Measurements from ENCODE around the gene EIF3J. TPM values are rescaled to one million over a fixed set of nuclear protein-coding genes. Genes with fewer than 3 reads are reported as not detected.
A peak's percentile ranks its signal among the peaks of the same experiment; 100 is the strongest.
"Not testable (repeated sequence)": the region's sequence is repeated elsewhere in the genome, so short reads cannot be mapped to it uniquely, and the experiment has no call there.

EIF3J gene
- total and polyA plus RNA-seq, 3 donors from 2014 or later: 33.4 to 65.6 (median 60.3) TPM

- Histone ChIP-seq H3K27ac (no peak overlapping the region), H3K27me3 (no peaks in the 10 kb centered on the region), H3K4me3 (no peak overlapping the region), H3K36me3 (ENCODE audit: low read depth, missing control alignments) (no peaks in the 10 kb centered on the region), H3K4me1 (no peaks in the 10 kb centered on the region), H3K9me3 (no peaks in the 10 kb centered on the region)
- 47 to 49% methylated on average over 3 of the region's 3 CpGs for WGBS, 2 donors
- intact Hi-C loops (cut with DNase I; ENCODE audit: low total_unique reads): no loop called here
- no peak for DNase-seq
- TF ChIP-seq CTCF (IDR thresholded peaks at IDR 0.05) (peak in 2 of 3 experiments; percentile 26 to 48), POLR2A (IDR thresholded peaks at IDR 0.05) (no peak)
Measured at GRCh38 chr15:44550256-44550655, 13.3 kb downstream of the EIF3J start.

DNA sequence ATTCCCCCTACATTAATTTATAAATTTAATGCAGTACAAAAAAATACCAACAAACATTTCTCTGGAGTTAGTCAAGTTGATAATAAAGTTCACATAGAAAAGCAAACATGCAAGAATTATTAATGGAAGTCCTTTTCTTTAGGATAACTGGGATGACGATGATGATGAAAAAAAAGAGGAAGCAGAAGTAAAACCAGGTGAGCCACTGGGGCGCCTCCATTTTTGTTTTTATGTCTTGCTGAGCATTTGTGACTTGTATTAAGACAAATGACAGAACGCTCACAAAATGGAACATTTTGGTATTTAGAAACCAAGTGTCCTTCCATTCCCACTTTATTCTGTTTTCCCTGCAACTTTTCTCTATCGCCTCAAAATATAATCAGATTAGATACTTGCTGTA lies 13.8 kb downstream of the EIF3J start:
- Histone ChIP-seq H3K4me3 (no peak overlapping the region), H3K9me3 (no peaks in the 10 kb centered on the region), H3K27me3 (no peaks in the 10 kb centered on the region), H3K27ac (no peak overlapping the region), H3K36me3 (ENCODE audit: low read depth, missing control alignments) (no peaks in the 10 kb centered on the region), H3K4me1 (no peaks in the 10 kb centered on the region)
- no peak for DNase-seq
- intact Hi-C loops (cut with DNase I; ENCODE audit: low total_unique reads): no loop called here
- 91 to 93% methylated on average over 4 of the region's 4 CpGs for WGBS, 2 donors
- no peak for TF ChIP-seq POLR2A (IDR thresholded peaks at IDR 0.05)
- TF ChIP-seq CTCF (IDR thresholded peaks at IDR 0.05): no peak

DNA sequence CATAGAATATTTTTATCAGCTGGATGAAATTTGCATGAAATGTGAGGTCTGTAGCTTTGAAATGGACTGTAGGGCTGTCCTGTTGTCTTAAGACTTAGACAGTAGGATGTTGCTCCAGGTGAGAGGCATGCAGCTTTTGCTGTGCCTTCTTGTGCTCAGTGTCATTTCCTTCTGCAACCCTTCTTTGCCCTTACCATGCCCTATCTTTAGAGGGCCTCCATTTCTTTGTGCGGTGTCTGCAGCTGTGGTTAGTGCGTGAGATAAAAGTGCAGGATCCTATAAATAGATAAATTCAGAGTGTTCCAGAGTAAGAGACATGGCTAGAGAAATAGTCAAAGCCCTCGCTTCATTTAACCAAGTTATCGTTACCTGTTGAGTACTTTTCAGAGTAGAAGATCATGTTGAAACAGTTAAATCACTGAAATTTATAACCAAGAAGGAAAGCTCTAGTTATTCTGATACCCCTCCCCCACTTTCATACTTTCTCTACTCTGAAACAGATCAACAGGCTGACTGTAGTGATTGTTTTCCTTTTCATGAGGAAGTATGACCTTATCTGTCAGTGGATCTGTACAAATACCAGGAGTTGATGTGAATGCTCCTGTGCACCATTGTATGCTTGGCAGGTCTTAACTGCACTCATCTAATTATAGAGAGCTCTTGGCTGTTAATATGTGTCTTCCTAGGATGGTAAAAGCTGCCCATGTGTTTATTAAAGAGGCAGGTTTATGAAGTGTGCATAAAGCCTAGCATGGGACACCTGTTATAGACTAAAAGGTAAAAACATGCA lies 18.2 kb downstream of the EIF3J start:
- WGBS, 2 donors: 84 to 85% methylated on average over 4 of the region's 4 CpGs
- Histone ChIP-seq H3K36me3 (ENCODE audit: low read depth, missing control alignments) (no peaks in the 10 kb centered on the region), H3K27ac (no peak overlapping the region), H3K4me3 (no peak overlapping the region), H3K4me1 (no peaks in the 10 kb centered on the region), H3K9me3 (no peaks in the 10 kb centered on the region), H3K27me3 (no peaks in the 10 kb centered on the region)
- DNase-seq: no peak
- intact Hi-C loops (cut with DNase I; ENCODE audit: low total_unique reads): no loop called here
- TF ChIP-seq POLR2A (IDR thresholded peaks at IDR 0.05) (no peak), CTCF (IDR thresholded peaks at IDR 0.05) (no peak)

GRCh38 chr15:44560926-44561325 lies 24.0 kb downstream of the EIF3J start:
- H3K27me3 ChIP-seq; H3K36me3 ChIP-seq (ENCODE audit: low read depth, missing control alignments); H3K27ac ChIP-seq; intact Hi-C loops (cut with DNase I; ENCODE audit: low total_unique reads); H3K9me3 ChIP-seq; H3K4me3 ChIP-seq; DNase-seq; H3K4me1 ChIP-seq: not testable (repeated sequence)

DNA sequence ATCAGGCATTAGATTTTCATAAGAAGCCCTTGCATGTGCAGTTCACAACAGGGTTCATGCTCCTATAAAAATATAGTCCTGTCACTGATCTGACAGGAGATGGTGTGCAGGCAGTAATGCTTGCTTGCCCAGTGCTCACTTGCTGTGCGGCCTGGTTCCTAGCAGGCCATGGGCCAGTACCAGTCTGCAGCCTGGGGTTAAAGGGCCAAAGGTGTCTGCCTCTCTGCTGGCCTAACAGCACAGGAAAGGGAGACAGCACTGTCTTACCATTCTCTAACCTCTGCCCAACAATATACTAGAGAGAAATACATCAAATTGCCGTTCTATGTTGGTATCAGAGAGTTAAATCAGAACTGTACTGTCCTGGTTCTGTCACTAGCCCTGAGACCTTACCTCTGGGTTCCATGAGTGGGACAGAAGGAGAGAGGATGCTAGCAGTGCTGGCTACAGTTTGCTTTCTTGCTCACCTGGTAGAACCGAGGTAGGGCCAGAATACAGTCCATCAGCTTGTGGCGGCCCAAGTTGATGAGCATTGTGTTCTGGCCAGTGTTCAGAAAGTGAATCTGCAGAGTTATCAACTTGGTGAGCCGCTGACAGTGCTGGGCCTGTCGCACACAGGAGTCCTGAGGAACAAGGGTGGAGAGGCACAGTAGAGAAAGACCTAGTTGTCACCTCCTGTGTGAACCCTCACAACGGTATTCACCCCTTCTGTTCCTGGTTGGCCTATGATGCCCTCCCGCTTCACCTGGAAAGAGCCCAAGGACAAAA lies 28.6 kb downstream of the EIF3J start:
- H3K27ac ChIP-seq: no peak overlapping the region
- TF ChIP-seq POLR2A (IDR thresholded peaks at IDR 0.05) (no peak), CTCF (IDR thresholded peaks at IDR 0.05) (no peak)
- H3K4me1 ChIP-seq: no peaks in the 10 kb centered on the region
- intact Hi-C loops (cut with DNase I; ENCODE audit: low total_unique reads): no loop called here
- H3K9me3 ChIP-seq: no peaks in the 10 kb centered on the region
- DNase-seq: no peak
- H3K27me3 ChIP-seq: no peaks in the 10 kb centered on the region
- no peaks in the 10 kb centered on the region for H3K36me3 ChIP-seq (ENCODE audit: low read depth, missing control alignments)
- no peak overlapping the region for H3K4me3 ChIP-seq
- 88 to 92% methylated on average over 8 of the region's 8 CpGs for WGBS, 2 donors

Measured in testis (tissue), 3 donors.